ENCODE data around the gene TGFB2.
A peak's percentile ranks its signal among the peaks of the same experiment; 100 is the strongest.

Gene TGFB2

DNA sequence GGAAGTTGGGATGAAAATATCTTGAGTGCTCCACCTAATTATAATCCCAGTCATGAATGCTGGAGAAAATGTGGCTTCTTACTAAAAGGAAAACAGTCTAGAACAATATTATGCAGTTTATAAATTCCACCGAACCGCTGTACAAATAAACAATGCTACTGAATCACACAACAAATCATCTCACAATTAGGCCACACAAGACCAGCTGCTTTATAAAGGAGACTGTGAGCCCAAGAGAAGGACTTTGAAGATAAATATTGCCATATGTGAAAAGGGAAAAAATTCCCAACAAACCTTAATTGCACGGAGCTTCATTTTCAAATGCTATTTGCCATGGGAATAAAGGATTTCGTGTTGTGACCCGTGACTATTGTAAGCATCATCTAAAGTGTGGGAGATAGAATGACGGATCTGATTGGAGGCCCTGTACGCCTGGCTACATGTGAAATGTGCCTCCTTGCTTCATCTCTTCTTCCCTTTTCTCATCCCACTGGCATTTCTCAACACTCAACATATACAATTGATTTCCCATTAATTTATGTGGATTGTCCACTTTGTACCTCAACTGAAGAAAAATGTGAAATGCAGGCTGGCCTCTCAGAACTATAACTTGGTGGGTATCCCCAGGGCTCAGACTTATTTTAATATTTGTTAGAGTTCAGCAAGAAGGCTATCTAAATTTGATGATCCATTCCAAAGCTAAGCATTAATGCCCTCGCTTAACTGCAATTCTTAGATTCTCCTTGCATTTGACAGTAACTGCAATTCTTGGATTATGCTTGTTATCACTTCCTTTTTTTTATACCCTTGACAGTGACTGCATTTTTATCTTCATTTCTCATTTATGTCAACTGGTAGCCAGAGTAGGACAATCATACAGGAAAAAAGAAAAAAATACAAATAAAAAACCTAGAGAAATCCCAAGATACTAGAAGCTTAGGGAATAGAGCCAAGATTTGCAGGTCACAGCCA lies 122.3 kb downstream of the TGFB2 start:
- TF ChIP-seq POLR2AphosphoS5 (IDR thresholded peaks at IDR 0.05; ENCODE audit: low read depth) (no peak), SPI1 (IDR thresholded peaks at IDR 0.05; ENCODE audit: borderline replicate concordance, low read depth) (peak; percentile 66)
- no peaks in the 10 kb centered on the region for H3K27me3 ChIP-seq (ENCODE audit: insufficient read depth, poor library complexity, severe bottlenecking)
- H3K4me3 ChIP-seq (replicated peaks; ENCODE audit: insufficient read depth, low read length), result no peak overlapping the region
- no peak for DNase-seq (ENCODE audit: low read depth in 1 of 2, low spot score in 1 of 2)
- no peak overlapping the region for H3K27ac ChIP-seq (replicated peaks)

DNA sequence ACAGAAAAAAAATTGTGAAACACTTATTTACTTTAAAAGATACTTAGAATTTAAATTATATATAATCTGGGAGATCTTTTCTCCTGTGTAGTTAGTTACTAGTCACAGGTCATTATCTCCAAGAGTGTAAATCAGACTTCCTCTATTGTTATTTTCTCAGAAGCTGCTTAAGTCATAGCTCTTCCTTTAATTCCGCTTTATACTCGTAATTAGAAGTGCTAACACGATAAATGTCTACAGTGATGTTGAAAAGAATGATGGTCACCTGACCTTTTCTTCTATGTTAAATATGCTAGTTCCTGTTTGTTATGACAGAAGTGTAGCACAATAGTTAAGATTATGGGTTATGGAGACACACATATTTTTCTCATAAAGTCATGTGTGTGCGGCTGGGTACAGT lies 123.6 kb downstream of the TGFB2 start:
- TF ChIP-seq, protein P1, sequence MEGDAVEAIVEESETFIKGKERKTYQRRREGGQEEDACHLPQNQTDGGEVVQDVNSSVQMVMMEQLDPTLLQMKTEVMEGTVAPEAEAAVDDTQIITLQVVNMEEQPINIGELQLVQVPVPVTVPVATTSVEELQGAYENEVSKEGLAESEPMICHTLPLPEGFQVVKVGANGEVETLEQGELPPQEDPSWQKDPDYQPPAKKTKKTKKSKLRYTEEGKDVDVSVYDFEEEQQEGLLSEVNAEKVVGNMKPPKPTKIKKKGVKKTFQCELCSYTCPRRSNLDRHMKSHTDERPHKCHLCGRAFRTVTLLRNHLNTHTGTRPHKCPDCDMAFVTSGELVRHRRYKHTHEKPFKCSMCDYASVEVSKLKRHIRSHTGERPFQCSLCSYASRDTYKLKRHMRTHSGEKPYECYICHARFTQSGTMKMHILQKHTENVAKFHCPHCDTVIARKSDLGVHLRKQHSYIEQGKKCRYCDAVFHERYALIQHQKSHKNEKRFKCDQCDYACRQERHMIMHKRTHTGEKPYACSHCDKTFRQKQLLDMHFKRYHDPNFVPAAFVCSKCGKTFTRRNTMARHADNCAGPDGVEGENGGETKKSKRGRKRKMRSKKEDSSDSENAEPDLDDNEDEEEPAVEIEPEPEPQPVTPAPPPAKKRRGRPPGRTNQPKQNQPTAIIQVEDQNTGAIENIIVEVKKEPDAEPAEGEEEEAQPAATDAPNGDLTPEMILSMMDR (IDR thresholded peaks at IDR 0.05; ENCODE audit: insufficient read depth, low read length), result no peak
- TF ChIP-seq POLR2AphosphoS5 (IDR thresholded peaks at IDR 0.05; ENCODE audit: low read depth), result no peak
- peak; percentile 50; the same call in 1 of the 2 replicates for TF ChIP-seq SPI1 (IDR thresholded peaks at IDR 0.05; ENCODE audit: borderline replicate concordance, low read depth)
- no peak overlapping the region for H3K4me3 ChIP-seq (replicated peaks; ENCODE audit: insufficient read depth, low read length)
- DNase-seq (ENCODE audit: low read depth in 1 of 2, low spot score in 1 of 2), result no peak

DNA sequence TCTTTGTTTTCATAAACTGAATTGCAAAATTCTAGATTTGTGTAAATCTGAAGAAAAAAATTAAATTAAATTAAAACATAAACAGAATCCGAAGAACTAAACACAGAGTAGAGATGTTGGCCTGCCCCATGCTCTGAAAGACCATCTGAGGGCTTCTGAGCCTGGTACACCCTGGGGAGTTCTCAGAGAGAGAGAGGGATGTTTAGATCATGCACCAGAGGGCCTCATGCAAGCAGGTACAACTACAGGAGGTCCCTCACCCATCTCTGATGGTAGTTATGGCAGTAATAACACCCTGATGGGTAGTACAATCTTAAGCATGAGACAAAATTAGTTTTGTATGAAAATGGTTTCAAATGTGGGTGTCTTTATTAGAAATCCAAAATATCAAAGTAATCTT lies 127.7 kb downstream of the TGFB2 start:
- DNase-seq (ENCODE audit: low read depth in 1 of 2, low spot score in 1 of 2), result no peak
- Histone ChIP-seq H3K27ac (replicated peaks) (no peak overlapping the region), H3K4me3 (replicated peaks; ENCODE audit: insufficient read depth, low read length) (no peak overlapping the region), H3K27me3 (ENCODE audit: insufficient read depth, poor library complexity, severe bottlenecking) (no peaks in the 10 kb centered on the region)
- TF ChIP-seq GABPA (IDR thresholded peaks at IDR 0.05; ENCODE audit: low read depth), result no peak
- TF ChIP-seq, protein P1 (IDR thresholded peaks at IDR 0.05; ENCODE audit: insufficient read depth, low read length), result no peak
- TF ChIP-seq, protein P2, sequence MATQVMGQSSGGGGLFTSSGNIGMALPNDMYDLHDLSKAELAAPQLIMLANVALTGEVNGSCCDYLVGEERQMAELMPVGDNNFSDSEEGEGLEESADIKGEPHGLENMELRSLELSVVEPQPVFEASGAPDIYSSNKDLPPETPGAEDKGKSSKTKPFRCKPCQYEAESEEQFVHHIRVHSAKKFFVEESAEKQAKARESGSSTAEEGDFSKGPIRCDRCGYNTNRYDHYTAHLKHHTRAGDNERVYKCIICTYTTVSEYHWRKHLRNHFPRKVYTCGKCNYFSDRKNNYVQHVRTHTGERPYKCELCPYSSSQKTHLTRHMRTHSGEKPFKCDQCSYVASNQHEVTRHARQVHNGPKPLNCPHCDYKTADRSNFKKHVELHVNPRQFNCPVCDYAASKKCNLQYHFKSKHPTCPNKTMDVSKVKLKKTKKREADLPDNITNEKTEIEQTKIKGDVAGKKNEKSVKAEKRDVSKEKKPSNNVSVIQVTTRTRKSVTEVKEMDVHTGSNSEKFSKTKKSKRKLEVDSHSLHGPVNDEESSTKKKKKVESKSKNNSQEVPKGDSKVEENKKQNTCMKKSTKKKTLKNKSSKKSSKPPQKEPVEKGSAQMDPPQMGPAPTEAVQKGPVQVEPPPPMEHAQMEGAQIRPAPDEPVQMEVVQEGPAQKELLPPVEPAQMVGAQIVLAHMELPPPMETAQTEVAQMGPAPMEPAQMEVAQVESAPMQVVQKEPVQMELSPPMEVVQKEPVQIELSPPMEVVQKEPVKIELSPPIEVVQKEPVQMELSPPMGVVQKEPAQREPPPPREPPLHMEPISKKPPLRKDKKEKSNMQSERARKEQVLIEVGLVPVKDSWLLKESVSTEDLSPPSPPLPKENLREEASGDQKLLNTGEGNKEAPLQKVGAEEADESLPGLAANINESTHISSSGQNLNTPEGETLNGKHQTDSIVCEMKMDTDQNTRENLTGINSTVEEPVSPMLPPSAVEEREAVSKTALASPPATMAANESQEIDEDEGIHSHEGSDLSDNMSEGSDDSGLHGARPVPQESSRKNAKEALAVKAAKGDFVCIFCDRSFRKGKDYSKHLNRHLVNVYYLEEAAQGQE (IDR thresholded peaks at IDR 0.05; ENCODE audit: insufficient replicate concordance, low read depth), result no peak
- TF ChIP-seq POLR2AphosphoS5 (IDR thresholded peaks at IDR 0.05; ENCODE audit: low read depth), result no peak
- no peak for TF ChIP-seq SPI1 (IDR thresholded peaks at IDR 0.05; ENCODE audit: borderline replicate concordance, low read depth)

More for the DNA sequence above, 123.6 kb downstream of the TGFB2 start:
- Histone ChIP-seq H3K27me3 (ENCODE audit: insufficient read depth, poor library complexity, severe bottlenecking) (no peaks in the 10 kb centered on the region), H3K27ac (replicated peaks) (no peak overlapping the region)

DNA sequence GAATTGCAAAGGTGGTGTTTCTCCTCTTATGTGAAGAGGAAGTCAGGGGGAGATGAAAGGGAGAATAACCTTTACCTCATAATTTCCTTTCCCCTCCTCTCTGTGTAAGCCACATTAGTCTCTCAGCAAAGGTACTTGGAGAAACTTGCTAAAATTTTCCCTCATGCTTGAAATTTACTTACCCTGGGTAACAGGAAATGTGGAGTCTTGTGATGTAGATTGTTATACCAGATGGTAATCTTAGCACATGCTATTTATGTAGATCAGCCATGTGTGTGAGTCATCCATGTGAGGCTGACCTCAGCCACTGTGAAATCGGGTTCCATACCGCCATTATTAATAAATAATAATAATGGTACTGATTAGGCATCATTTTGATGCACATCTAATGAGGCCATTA lies 128.4 kb downstream of the TGFB2 start:
- TF ChIP-seq, protein P2 (IDR thresholded peaks at IDR 0.05; ENCODE audit: insufficient replicate concordance, low read depth), result no peak
- TF ChIP-seq SPI1 (IDR thresholded peaks at IDR 0.05; ENCODE audit: borderline replicate concordance, low read depth), result no peak
- TF ChIP-seq GABPA (IDR thresholded peaks at IDR 0.05; ENCODE audit: low read depth), result no peak
- TF ChIP-seq, protein P1 (IDR thresholded peaks at IDR 0.05; ENCODE audit: insufficient read depth, low read length), result no peak
- Histone ChIP-seq H3K4me3 (replicated peaks; ENCODE audit: insufficient read depth, low read length) (no peak overlapping the region), H3K27me3 (ENCODE audit: insufficient read depth, poor library complexity, severe bottlenecking) (no peaks in the 10 kb centered on the region), H3K27ac (replicated peaks) (no peak overlapping the region)
- no peak for DNase-seq (ENCODE audit: low read depth in 1 of 2, low spot score in 1 of 2)
